K562 (cell line): ENCODE results near the gene EFNA5. TPM values are rescaled to one million over a fixed set of nuclear protein-coding genes. Genes with fewer than 3 reads are reported as not detected.

Experiments used
- polyA plus RNA-seq, 8 experiments: library from polyadenylated mRNA; depleted of rRNA in 4 of 8; stranded (reverse) in 5 of 8; unstranded in 3 of 8; fragments of >200 nt; fragmentation: Nextera tagmentation in 2 of 8; fragmentation: Illumina TruSeq in 1 of 8; extraction: Ambion mirVana in 2 of 8; extraction: Trizol in 1 of 8; gene quantifications; 2 replicates each; pipeline versions ENCODE4 v1.2.1 to v1.2.3, GENCODE V29; 2011 to 2014; ENCODE audit warnings: inconsistent platforms in 1 of 8, missing spikeins in 1 of 8
- total RNA-seq, 7 experiments: library from RNA; depleted of rRNA in 6 of 7; stranded (reverse); fragments of >200 nt in 6 of 7; fragmentation: Illumina TruSeq in 2 of 7; extraction: Trizol in 2 of 7; gene quantifications; 2 replicates each; pipeline versions ENCODE4 v1.2.1 to v1.2.3, GENCODE V29; 2011 to 2021; ENCODE audit warnings: low replicate concordance in 1 of 7
- TF ChIP-seq, protein P1 (sequence below): sonication (generic); formaldehyde crosslinking; IDR thresholded peaks from 2 replicates; pipeline ENCODE4 v1.8.1; 2023; ENCODE audit warnings: missing genetic modification reagents, mild to moderate bottlenecking, borderline replicate concordance
- TF ChIP-seq, protein P2 (sequence below): fragments of 250-450 bp; sonication (Bioruptor Pico); IDR thresholded peaks from 2 replicates; pipeline ENCODE4 v1.4.0; 2020

EFNA5 gene
- total and polyA plus RNA-seq, 9 of the 15 experiments (the other 6 are each of a cell fraction or from before 2014, with no cell fraction given), result 0.20 TPM; not detected in 8

DNA sequence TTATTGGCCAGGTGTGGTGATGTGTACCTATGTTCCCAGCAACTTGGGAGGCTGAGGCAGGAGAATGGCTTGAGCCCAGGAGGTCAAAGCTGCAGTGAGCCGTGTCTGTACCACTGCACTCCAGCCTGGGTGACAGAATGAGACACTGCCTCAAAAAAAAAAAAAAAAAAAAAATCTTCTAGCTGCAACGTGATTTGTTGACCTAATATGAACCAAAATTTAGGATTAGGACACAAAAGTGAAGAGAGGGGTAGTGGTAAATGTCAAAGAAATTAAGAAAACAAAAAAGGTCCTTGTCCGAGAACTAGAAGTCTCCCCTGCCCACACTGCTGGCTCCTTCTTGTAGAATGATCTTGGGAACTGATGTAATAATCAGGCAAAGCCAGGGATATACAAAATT is 272.0 kb downstream of the EFNA5 start (continued):
- TF ChIP-seq, protein P1, sequence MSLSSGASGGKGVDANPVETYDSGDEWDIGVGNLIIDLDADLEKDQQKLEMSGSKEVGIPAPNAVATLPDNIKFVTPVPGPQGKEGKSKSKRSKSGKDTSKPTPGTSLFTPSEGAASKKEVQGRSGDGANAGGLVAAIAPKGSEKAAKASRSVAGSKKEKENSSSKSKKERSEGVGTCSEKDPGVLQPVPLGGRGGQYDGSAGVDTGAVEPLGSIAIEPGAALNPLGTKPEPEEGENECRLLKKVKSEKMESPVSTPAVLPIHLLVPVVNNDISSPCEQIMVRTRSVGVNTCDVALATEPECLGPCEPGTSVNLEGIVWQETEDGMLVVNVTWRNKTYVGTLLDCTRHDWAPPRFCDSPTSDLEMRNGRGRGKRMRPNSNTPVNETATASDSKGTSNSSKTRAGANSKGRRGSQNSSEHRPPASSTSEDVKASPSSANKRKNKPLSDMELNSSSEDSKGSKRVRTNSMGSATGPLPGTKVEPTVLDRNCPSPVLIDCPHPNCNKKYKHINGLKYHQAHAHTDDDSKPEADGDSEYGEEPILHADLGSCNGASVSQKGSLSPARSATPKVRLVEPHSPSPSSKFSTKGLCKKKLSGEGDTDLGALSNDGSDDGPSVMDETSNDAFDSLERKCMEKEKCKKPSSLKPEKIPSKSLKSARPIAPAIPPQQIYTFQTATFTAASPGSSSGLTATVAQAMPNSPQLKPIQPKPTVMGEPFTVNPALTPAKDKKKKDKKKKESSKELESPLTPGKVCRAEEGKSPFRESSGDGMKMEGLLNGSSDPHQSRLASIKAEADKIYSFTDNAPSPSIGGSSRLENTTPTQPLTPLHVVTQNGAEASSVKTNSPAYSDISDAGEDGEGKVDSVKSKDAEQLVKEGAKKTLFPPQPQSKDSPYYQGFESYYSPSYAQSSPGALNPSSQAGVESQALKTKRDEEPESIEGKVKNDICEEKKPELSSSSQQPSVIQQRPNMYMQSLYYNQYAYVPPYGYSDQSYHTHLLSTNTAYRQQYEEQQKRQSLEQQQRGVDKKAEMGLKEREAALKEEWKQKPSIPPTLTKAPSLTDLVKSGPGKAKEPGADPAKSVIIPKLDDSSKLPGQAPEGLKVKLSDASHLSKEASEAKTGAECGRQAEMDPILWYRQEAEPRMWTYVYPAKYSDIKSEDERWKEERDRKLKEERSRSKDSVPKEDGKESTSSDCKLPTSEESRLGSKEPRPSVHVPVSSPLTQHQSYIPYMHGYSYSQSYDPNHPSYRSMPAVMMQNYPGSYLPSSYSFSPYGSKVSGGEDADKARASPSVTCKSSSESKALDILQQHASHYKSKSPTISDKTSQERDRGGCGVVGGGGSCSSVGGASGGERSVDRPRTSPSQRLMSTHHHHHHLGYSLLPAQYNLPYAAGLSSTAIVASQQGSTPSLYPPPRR (CRISPR knock-in tag), result no peak
- TF ChIP-seq, protein P2, sequence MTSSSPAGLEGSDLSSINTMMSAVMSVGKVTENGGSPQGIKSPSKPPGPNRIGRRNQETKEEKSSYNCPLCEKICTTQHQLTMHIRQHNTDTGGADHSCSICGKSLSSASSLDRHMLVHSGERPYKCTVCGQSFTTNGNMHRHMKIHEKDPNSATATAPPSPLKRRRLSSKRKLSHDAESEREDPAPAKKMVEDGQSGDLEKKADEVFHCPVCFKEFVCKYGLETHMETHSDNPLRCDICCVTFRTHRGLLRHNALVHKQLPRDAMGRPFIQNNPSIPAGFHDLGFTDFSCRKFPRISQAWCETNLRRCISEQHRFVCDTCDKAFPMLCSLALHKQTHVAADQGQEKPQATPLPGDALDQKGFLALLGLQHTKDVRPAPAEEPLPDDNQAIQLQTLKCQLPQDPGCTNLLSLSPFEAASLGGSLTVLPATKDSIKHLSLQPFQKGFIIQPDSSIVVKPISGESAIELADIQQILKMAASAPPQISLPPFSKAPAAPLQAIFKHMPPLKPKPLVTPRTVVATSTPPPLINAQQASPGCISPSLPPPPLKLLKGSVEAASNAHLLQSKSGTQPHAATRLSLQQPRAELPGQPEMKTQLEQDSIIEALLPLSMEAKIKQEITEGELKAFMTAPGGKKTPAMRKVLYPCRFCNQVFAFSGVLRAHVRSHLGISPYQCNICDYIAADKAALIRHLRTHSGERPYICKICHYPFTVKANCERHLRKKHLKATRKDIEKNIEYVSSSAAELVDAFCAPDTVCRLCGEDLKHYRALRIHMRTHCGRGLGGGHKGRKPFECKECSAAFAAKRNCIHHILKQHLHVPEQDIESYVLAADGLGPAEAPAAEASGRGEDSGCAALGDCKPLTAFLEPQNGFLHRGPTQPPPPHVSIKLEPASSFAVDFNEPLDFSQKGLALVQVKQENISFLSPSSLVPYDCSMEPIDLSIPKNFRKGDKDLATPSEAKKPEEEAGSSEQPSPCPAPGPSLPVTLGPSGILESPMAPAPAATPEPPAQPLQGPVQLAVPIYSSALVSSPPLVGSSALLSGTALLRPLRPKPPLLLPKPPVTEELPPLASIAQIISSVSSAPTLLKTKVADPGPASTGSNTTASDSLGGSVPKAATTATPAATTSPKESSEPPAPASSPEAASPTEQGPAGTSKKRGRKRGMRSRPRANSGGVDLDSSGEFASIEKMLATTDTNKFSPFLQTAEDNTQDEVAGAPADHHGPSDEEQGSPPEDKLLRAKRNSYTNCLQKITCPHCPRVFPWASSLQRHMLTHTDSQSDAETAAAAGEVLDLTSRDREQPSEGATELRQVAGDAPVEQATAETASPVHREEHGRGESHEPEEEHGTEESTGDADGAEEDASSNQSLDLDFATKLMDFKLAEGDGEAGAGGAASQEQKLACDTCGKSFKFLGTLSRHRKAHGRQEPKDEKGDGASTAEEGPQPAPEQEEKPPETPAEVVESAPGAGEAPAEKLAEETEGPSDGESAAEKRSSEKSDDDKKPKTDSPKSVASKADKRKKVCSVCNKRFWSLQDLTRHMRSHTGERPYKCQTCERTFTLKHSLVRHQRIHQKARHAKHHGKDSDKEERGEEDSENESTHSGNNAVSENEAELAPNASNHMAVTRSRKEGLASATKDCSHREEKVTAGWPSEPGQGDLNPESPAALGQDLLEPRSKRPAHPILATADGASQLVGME (CRISPR knock-in tag), result no peak
